ENCODE measurements around the gene CTSO.
A peak's percentile ranks its signal among the peaks of the same experiment; 100 is the strongest.

The CTSO gene, protein sequence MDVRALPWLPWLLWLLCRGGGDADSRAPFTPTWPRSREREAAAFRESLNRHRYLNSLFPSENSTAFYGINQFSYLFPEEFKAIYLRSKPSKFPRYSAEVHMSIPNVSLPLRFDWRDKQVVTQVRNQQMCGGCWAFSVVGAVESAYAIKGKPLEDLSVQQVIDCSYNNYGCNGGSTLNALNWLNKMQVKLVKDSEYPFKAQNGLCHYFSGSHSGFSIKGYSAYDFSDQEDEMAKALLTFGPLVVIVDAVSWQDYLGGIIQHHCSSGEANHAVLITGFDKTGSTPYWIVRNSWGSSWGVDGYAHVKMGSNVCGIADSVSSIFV

GRCh38 chr4:155953151-155954117 is at the start of gene CTSO:
CTSO (minus strand) TSS chr4:155953866; CDS start chr4:155953847, 19 bp downstream.
- DNase-seq, result peak; percentile 25 to 57

- DNase-seq, result no peak
Measured at GRCh38 chr4:156000491-156000890, 46.8 kb upstream of the CTSO start.

DNA sequence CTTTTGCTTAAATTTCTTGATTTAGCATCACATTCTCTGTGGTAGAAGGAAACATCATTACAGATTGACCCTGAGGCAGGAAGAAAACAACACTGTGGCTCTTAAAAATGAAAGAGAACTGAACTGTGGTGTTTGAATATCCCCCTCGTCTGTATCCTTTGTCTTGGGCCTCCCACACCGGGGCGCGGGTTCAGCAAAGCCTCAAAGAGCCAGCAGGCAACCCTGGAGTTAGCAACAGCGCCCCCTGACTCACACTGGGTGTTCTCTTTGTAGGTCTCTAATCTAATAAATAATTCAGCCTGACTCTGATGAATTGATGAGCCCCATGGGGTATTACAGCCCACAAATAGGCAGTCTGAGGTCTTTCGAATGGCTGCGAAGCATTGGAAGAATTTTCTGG is 46.1 kb upstream of the CTSO start:
- DNase-seq, result no peak

- no peak for DNase-seq
Measured at GRCh38 chr4:155995069-155995468, 41.4 kb upstream of the CTSO start.

GRCh38 chr4:155984106-155984797 is 30.6 kb upstream of the CTSO start:
- no peak for DNase-seq

- DNase-seq, result no peak
Measured at GRCh38 chr4:155982736-155983385, 29.2 kb upstream of the CTSO start.

GRCh38 chr4:155978810-155979209 is 25.1 kb upstream of the CTSO start:
- no peak for DNase-seq

GRCh38 chr4:155975511-155975910 is 21.8 kb upstream of the CTSO start:
- DNase-seq, result no peak

GRCh38 chr4:155974996-155975395 is 21.3 kb upstream of the CTSO start:
- no peak for DNase-seq

- no peak for DNase-seq
Measured at GRCh38 chr4:155974476-155974749, 20.7 kb upstream of the CTSO start.

DNA sequence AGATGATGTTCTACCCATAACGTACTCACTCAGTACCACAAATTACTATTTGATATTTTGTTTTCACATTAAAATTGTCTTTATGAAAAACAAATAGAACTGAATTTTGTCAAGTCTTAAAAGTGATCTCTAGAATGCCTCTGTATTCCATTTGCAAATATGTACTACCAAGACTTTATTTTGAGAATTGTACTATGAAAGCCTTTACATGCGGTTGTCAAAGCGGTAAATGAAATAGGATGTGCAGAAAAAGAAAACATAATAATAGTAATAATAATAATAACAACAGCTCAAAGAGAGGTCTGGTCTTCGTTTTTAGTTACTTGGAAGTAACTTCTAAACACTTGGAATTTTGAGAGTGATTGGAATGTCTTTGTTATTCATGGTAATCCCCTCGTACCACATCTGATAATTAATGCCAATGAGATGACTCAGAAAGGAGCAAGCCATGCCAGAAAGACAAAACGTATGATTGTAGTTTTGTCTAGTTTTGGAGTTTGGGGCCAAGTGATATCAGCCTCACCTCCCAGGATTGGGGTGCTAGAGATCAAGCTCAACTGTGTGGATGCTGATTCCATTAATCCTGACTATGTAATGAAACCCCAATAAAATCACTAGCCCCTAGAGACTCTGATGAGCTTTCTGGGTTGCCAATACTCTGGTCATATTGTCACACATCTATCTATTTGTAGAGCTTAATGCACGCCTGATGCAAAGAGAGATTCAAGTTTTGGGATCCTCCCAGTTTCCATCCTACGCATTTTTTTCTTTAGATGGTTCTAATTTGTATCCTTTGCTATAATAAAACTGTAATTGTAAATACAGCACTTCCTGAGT is 20.2 kb upstream of the CTSO start:
- no peak for DNase-seq

- peak in 1 of 2 experiments; percentile 4 for DNase-seq
Measured at GRCh38 chr4:155972098-155972497, 18.4 kb upstream of the CTSO start.

GRCh38 chr4:155966731-155967395 is 13.2 kb upstream of the CTSO start:
- no peak for DNase-seq

GRCh38 chr4:155966171-155966570 is 12.5 kb upstream of the CTSO start:
- no peak for DNase-seq

DNA sequence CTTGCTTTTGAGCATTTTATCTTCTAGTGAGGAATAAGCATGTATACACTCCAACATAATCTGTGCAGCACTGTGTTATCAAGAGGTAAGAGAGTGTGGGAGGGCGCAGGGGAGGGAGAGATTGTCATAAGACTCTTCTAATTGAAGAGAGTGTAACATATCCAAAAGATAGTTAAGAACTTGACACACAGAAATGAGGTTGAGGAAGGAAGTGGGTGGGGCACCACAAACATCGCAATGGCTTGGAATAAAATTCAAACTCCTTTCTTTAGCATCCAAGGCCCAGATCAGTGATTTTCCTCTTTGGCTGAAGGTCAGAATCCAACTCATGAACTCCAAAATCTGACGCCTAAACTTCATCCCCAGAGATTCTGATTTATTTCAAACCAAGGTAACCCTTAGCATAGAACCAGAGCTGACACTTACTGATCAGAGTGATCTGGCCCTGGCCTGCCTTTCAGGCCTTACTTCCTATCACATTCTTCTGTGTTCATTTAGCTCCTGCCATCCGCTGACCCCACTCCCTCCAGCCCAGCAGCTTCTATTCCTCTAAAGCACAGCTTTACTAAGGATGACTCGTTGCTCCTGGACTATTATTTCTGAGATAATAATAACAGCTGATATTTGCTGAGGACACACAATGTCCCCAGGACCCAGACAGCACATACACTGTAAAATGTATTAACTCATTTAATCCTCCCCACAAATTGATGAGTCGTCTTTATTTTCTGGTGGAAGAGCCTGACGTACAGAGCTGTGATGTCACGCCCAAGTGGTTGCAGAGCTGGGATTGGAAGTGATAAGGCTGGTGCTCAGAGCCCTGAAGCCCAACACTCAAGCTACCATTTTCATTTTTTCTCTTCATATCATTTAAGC is 10.6 kb upstream of the CTSO start:
- DNase-seq, result no peak

DNA sequence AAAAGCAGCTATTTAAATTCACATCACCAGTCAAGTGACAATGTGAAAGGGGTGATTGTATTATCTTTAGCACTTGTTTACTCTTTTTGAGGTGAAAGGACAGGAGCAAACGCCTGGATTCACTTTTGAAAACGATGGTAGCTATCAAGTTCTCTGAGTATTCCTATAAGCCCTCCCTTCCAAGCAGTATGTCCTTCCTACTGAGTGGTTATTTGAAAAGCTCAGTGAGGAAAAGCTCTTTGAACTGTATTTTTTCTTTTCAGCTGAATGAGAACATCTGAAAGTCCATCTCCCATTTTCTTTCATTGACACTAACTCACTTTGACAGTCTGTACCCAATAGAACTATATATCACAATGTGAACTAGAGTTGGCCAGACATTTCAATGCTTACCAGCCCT is 9.1 kb upstream of the CTSO start:
- DNase-seq, result no peak

- DNase-seq, result no peak
Measured at GRCh38 chr4:155961575-155961974, 7.9 kb upstream of the CTSO start.

- DNase-seq, result no peak
Measured at GRCh38 chr4:155960522-155960921, 6.9 kb upstream of the CTSO start.

DNA sequence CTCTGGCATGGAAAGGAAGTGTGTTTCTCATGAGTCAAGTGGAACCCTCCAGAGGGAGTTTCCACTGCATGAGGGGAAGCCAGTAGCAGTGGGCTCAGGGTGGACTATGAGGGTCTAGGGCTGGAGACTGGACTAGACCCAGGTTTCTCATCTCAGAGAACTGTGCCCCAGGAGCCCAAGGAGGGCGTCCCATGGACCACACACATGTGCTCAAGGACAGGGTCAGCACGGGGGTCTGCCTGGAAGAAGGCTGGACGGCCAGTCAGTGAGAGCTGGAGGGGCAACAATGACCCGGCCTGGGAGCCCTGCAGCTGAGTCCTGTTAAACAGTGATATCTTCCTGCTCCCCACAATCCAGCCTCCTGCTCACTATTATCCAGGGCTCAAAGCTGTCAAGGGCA is 5.8 kb upstream of the CTSO start:
- no peak for DNase-seq

DNA sequence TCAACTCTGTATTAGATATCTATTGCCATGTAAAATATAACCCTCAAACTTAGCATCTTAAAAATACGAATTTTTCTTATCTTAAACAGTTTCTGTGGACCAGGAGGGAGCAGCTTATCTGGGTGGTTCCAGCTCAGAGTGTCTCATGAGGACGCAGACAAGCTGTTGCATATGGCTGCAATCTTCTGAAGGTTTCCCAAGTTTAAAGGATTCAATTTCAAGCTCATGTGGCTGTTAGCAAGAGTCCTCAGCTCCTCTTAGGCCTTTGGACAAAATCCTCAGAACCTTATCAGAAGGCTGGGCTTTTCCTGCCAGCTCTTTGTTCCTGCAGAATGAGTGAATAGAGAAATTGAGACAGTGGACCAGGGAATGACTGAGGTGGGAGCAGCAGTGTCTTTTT is 2.8 kb upstream of the CTSO start:
- DNase-seq, result no peak

DNA sequence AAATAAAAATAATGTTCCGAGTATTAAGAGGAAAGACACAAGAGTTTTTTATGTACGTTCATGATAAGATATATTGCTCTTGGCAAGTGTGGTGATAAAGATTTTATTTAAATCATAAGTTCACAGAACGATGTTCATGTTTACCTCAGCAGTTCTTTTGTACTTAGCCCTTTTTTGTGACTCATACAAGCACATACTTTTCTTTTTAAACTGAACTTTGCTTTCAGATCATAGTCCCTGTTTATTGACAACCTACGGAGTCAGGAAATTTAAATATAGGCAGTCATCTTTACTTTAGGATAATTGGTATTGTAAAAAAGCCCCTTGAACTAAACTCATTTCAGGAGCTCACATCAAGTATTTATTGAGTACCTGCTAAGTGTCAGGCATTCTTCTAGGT is 1.3 kb upstream of the CTSO start:
- DNase-seq, result no peak
